Effector memory CD8-positive, alpha-beta T cell (primary cell): ENCODE measurements around the gene BEND4.
A peak's percentile ranks its signal among the peaks of the same experiment; 100 is the strongest.
"Not testable (repeated sequence)": the region's sequence is repeated elsewhere in the genome, so short reads cannot be mapped to it uniquely, and the experiment has no call there.

Source experiments
- ATAC-seq: fragments of 150-1000 bp; cut with Tn5 transposase; replicated peaks from 2 replicates; pipeline ENCODE4 v1.10.0; 2021; ENCODE audit warnings: mild to moderate bottlenecking, moderate library complexity
- DNase-seq, 3 experiments: peaks; one replicate each; pipeline ENCODE4 v3.0.0; 2021
- H3K27ac Mint-ChIP-seq, 2 donors: one replicate each; pipeline ENCODE4 v1.8.0; 2022; ENCODE audit warnings: mild to moderate bottlenecking in 2 of 2, mixed read lengths in 2 of 2, moderate library complexity in 2 of 2
- H3K27me3 Mint-ChIP-seq, 2 donors: one replicate each; pipeline ENCODE4 v1.8.0; 2022; ENCODE audit warnings: mixed read lengths in 2 of 2
- H3K36me3 Mint-ChIP-seq: one replicate; pipeline ENCODE4 v1.8.0; 2022; ENCODE audit warnings: mild to moderate bottlenecking, moderate library complexity, mixed read lengths; ENCODE audit not compliant: insufficient read depth
- H3K4me1 Mint-ChIP-seq, 2 donors: one replicate each; pipeline ENCODE4 v1.8.0; 2022; ENCODE audit warnings: low read depth in 2 of 2, mixed read lengths in 2 of 2
- H3K4me3 Mint-ChIP-seq, 2 donors: one replicate each; pipeline ENCODE4 v1.8.0; 2022; ENCODE audit warnings: mild to moderate bottlenecking in 2 of 2, mixed read lengths in 2 of 2, moderate library complexity in 2 of 2
- H3K9me3 Mint-ChIP-seq, 2 donors: one replicate each; pipeline ENCODE4 v1.8.0; 2022; ENCODE audit warnings: mixed read lengths in 2 of 2
- total RNA-seq, 9 experiments: gene quantifications; one replicate each; lab custom pipeline; 2026; lab: John Stamatoyannopoulos, UW

The BEND4 gene
- 0.43 to 8.7 (median 1.7) reads per million in 9 experiments for total RNA-seq

- peak within 1 kb of the TSS; percentile 64 to 87 for H3K4me3 Mint-ChIP-seq
- peaks cover 41 to 69% of the 10 kb centered on the region in 2 donors for H3K27me3 Mint-ChIP-seq
- peaks cover 2% of the 10 kb centered on the region for H3K36me3 Mint-ChIP-seq
- no peaks in the 10 kb centered on the region for H3K9me3 Mint-ChIP-seq
- H3K4me1 Mint-ChIP-seq: peaks cover 8 to 9% of the 10 kb centered on the region in 2 donors
- no peak within 1 kb of the TSS for H3K27ac Mint-ChIP-seq
- ATAC-seq (peak; percentile 18), DNase-seq (no peak)
These were observed at the start of gene BEND4 for GRCh38 chr4:42152507-42153504. TSS of gene BEND4 (minus strand) at chr4:42152655. CDS start at chr4:42152143, 512 bp downstream.

GRCh38 chr4:42197341-42197740 lies 44.9 kb upstream of the BEND4 start:
- no peak for DNase-seq
- peaks cover 0 to 2% of the 10 kb centered on the region in 2 donors for H3K9me3 Mint-ChIP-seq
- no peak overlapping the region for H3K4me3 Mint-ChIP-seq
- no peak overlapping the region for H3K27ac Mint-ChIP-seq
- no peaks in the 10 kb centered on the region for H3K4me1 Mint-ChIP-seq
- ATAC-seq: no peak
- H3K36me3 Mint-ChIP-seq: no peaks in the 10 kb centered on the region
- peaks cover 5 to 16% of the 10 kb centered on the region in 2 donors for H3K27me3 Mint-ChIP-seq

GRCh38 chr4:42172921-42173320 lies 20.5 kb upstream of the BEND4 start:
- H3K9me3 Mint-ChIP-seq: no peaks in the 10 kb centered on the region
- H3K4me3 Mint-ChIP-seq: no peak overlapping the region
- DNase-seq: no peak

GRCh38 chr4:42172128-42172790 lies 19.8 kb upstream of the BEND4 start:
- Mint-ChIP-seq H3K9me3 (no peaks in the 10 kb centered on the region), H3K4me1 (no peaks in the 10 kb centered on the region), H3K4me3 (no peak overlapping the region), H3K27me3 (peaks cover 5 to 13% of the 10 kb centered on the region in 2 donors), H3K36me3 (no peaks in the 10 kb centered on the region), H3K27ac (no peak overlapping the region)
- DNase-seq (no peak), ATAC-seq (no peak)

More at GRCh38 chr4:42172921-42173320, 20.5 kb upstream of the BEND4 start:
- no peak overlapping the region for H3K27ac Mint-ChIP-seq
- peaks cover 5 to 11% of the 10 kb centered on the region in 2 donors for H3K27me3 Mint-ChIP-seq
- no peaks in the 10 kb centered on the region for H3K4me1 Mint-ChIP-seq
- no peak for ATAC-seq
- H3K36me3 Mint-ChIP-seq: no peaks in the 10 kb centered on the region

- Mint-ChIP-seq H3K9me3 (no peaks in the 10 kb centered on the region), H3K27me3 (peaks cover 1 to 24% of the 10 kb centered on the region in 2 donors), H3K27ac (no peak overlapping the region), H3K4me3 (no peak overlapping the region), H3K4me1 (no peaks in the 10 kb centered on the region), H3K36me3 (no peaks in the 10 kb centered on the region)
- ATAC-seq: no peak
- DNase-seq: no peak
These were observed 15.3 kb upstream of the BEND4 start for GRCh38 chr4:42167709-42168108.

GRCh38 chr4:42166186-42166585 lies 13.7 kb upstream of the BEND4 start:
- DNase-seq, H3K4me1 Mint-ChIP-seq, H3K9me3 Mint-ChIP-seq, H3K27ac Mint-ChIP-seq, ATAC-seq, H3K4me3 Mint-ChIP-seq, H3K36me3 Mint-ChIP-seq: not testable (repeated sequence)
- H3K27me3 Mint-ChIP-seq: peaks cover 4 to 25% of the 10 kb centered on the region in 2 donors

- peaks cover 0 to 1% of the 10 kb centered on the region in 2 donors for H3K9me3 Mint-ChIP-seq
- DNase-seq: no peak
- no peak overlapping the region for H3K27ac Mint-ChIP-seq
- H3K4me1 Mint-ChIP-seq: no peaks in the 10 kb centered on the region
- ATAC-seq: no peak
- H3K27me3 Mint-ChIP-seq: peaks cover 4 to 45% of the 10 kb centered on the region in 2 donors
- H3K36me3 Mint-ChIP-seq: peaks cover 2% of the 10 kb centered on the region
- no peak overlapping the region for H3K4me3 Mint-ChIP-seq
These were observed 7.0 kb upstream of the BEND4 start for GRCh38 chr4:42159271-42160001.

GRCh38 chr4:42151568-42152506 lies 618 bp downstream of the BEND4 start:
- H3K27ac Mint-ChIP-seq: no peak overlapping the region
- H3K36me3 Mint-ChIP-seq: peaks cover 2% of the 10 kb centered on the region
- ATAC-seq: peak; percentile 63
- H3K4me3 Mint-ChIP-seq: peak overlapping the region; percentile 64 to 87
- H3K9me3 Mint-ChIP-seq: no peaks in the 10 kb centered on the region
- H3K27me3 Mint-ChIP-seq: peaks cover 41 to 59% of the 10 kb centered on the region in 2 donors
- DNase-seq: peak in 2 of 3 experiments; percentile 6 to 8
- peaks cover 8 to 9% of the 10 kb centered on the region in 2 donors for H3K4me1 Mint-ChIP-seq

GRCh38 chr4:42150653-42151567 lies 1.5 kb downstream of the BEND4 start:
- Mint-ChIP-seq H3K9me3 (no peaks in the 10 kb centered on the region), H3K4me3 (peak overlapping the region; percentile 64 to 87), H3K27ac (no peak overlapping the region), H3K36me3 (no peaks in the 10 kb centered on the region), H3K4me1 (peaks cover 8 to 9% of the 10 kb centered on the region in 2 donors), H3K27me3 (peaks cover 41 to 57% of the 10 kb centered on the region in 2 donors)
- DNase-seq (no peak), ATAC-seq (peak; percentile 20)

- Mint-ChIP-seq H3K27ac (no peak overlapping the region), H3K27me3 (peaks cover 39 to 67% of the 10 kb centered on the region in 2 donors), H3K9me3 (no peaks in the 10 kb centered on the region), H3K36me3 (no peaks in the 10 kb centered on the region), H3K4me3 (no peak overlapping the region), H3K4me1 (peaks cover 8 to 9% of the 10 kb centered on the region in 2 donors)
- DNase-seq (no peak), ATAC-seq (no peak)
These were observed 3.5 kb downstream of the BEND4 start for GRCh38 chr4:42149004-42149403.

- ATAC-seq (no peak), DNase-seq (no peak)
- H3K27me3 Mint-ChIP-seq: peaks cover 35 to 66% of the 10 kb centered on the region in 2 donors
- H3K4me1 Mint-ChIP-seq: peaks cover 8 to 9% of the 10 kb centered on the region in 2 donors
- no peaks in the 10 kb centered on the region for H3K9me3 Mint-ChIP-seq
- no peaks in the 10 kb centered on the region for H3K36me3 Mint-ChIP-seq
- no peak overlapping the region for H3K27ac Mint-ChIP-seq
- H3K4me3 Mint-ChIP-seq: no peak overlapping the region
These were observed 4.0 kb downstream of the BEND4 start for GRCh38 chr4:42148425-42148824.
